Omental fat pad (tissue), 4 donors: ENCODE results near the gene THRA. TPM values are rescaled to one million over a fixed set of nuclear protein-coding genes. Genes with fewer than 3 reads are reported as not detected.

ENCODE experiments used
- ATAC-seq: fragments of 150-250 bp; one replicate; pipeline ENCODE4 v1.9.1; 2016; ENCODE audit warnings: mild to moderate bottlenecking, moderate library complexity; ENCODE audit not compliant: low FRiP score
- DNase-seq: peaks from one replicate; pipeline ENCODE4 v3.0.0-alpha.2; 2019; ENCODE audit warnings: low spot score
- CTCF ChIP-seq, 3 donors: fragments of 450-650 bp; IDR thresholded peaks; one replicate each; pipeline ENCODE4 v1.5.1; 2016 to 2017; ENCODE audit warnings: antibody characterized with exemption in 3 of 3, mild to moderate bottlenecking in 3 of 3, moderate library complexity in 2 of 3
- total RNA-seq, 4 donors: library from RNA; depleted of rRNA; stranded (reverse); fragments of >200 nt; gene quantifications; one replicate each; pipeline ENCODE4 v1.1.0, GENCODE V29; 2016

The THRA gene
- total RNA-seq, 4 donors from 2014 or later, result 35.7 to 87.2 (median 55.2) TPM

DNA sequence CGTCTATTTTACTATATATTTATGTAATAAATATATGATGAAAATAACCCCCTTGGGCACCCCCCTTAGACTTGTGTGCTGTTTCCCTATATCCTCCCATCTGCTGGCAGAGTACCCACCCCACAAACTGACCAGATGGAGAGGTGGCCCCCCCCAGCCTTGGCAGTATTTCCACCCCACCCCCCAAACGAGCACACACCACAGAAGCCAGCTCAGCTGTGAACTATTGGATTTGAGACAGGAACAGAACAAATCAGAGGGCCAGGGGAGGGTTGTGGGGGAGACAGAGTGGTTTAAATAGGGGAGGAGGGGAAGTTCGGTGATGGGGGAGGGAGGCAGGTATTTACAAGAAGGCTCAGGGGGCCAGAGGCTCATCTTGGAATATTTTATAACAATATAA, 29.8 kb downstream of the THRA start:
- TF ChIP-seq CTCF (IDR thresholded peaks at IDR 0.05), result no peak
- DNase-seq (no peak), ATAC-seq (no peak)

DNA sequence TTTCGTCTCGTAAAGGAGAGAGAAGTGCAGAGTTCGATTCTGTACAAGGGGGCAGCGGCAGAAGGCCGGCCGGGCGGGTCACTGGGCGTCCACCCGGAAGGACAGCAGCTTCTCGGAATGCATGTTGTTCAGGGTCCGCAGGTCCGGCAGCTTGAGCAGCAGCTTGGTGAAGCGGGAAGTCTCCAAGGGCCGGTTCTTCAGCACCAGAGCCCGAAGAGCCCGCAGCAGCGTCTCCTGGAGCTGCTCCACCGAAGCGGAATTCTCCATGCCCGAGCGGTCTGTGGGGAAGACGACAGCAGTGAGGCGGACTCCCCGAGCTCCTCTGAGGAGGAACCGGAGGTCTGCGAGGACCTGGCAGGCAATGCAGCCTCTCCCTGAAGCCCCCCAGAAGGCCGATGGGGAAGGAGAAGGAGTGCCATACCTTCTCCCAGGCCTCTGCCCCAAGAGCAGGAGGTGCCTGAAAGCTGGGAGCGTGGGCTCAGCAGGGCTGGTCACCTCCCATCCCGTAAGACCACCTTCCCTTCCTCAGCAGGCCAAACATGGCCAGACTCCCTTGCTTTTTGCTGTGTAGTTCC, 30.3 kb downstream of the THRA start:
- ATAC-seq (no peak), DNase-seq (no peak)
- no peak for TF ChIP-seq CTCF (IDR thresholded peaks at IDR 0.05)

DNA sequence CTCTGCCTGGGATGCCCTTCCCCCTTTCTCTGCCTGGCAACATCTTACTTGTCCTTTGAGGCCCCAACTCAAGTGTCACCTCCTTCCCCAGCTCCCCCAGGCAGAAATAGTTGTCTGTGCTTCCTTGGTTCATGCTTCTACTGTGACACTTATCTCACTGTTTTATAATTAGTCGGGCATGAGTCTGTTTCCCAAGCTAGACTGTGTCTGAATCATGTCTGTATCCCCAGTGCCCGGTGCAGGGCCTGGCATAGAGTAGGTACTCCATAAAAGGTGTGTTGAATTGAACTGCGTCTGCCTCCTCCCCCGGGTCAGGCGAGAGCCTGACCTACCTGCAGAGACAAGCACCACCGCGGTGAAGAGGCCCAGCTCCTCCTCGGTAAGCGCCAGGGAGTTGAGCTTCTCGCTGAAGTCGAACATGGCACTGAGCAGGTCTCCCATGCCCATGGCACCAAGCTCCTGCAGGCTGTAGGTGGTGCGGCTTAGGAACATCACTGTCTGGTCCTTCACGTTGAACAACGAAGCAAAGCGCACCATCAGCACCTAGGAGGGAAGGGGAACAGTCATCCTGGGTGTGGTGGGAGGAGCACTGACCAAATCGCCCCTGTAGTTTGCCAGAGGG, 30.9 kb downstream of the THRA start:
- no peak for ATAC-seq

GRCh38 chr17:40094874-40095273, 32.1 kb downstream of the THRA start:
- no peak for TF ChIP-seq CTCF (IDR thresholded peaks at IDR 0.05)
- DNase-seq (no peak), ATAC-seq (no peak)

More for the DNA sequence above, 30.9 kb downstream of the THRA start:
- no peak for TF ChIP-seq CTCF (IDR thresholded peaks at IDR 0.05)
- no peak for DNase-seq

GRCh38 chr17:40095351-40095943, 32.7 kb downstream of the THRA start:
- ATAC-seq (no peak), DNase-seq (no peak)
- TF ChIP-seq CTCF (IDR thresholded peaks at IDR 0.05), result no peak

GRCh38 chr17:40095944-40096791, 33.4 kb downstream of the THRA start:
- DNase-seq, result no peak
- no peak for TF ChIP-seq CTCF (IDR thresholded peaks at IDR 0.05)
- ATAC-seq, result no peak
